Skeletal muscle tissue (tissue), 4 donors: ENCODE data around the gene PCDHA9. TPM values are rescaled to one million over a fixed set of nuclear protein-coding genes. Genes with fewer than 3 reads are reported as not detected.
"Not testable (repeated sequence)": the region's sequence is repeated elsewhere in the genome, so short reads cannot be mapped to it uniquely, and the experiment has no call there.

Experiments
- H3K27ac ChIP-seq: one replicate; pipeline ENCODE4 v1.7.0; 2013; ENCODE audit warnings: mild to moderate bottlenecking, low read depth, low read length, inconsistent platforms
- H3K27me3 ChIP-seq, 3 donors: one replicate each; pipeline ENCODE4 v1.7.0; 2013; ENCODE audit warnings: low read length in 3 of 3; ENCODE audit not compliant: control insufficient read depth in 3 of 3, insufficient read depth in 3 of 3
- H3K36me3 ChIP-seq, 3 donors: one replicate each; pipeline ENCODE4 v1.7.0; 2013; ENCODE audit warnings: low read length in 3 of 3; ENCODE audit not compliant: control insufficient read depth in 3 of 3, insufficient read depth in 3 of 3
- H3K4me1 ChIP-seq, 3 donors: one replicate each; pipeline ENCODE4 v1.7.0; 2013; ENCODE audit warnings: low read length in 3 of 3, mild to moderate bottlenecking in 3 of 3; ENCODE audit not compliant: control insufficient read depth in 3 of 3, insufficient read depth in 3 of 3
- H3K4me3 ChIP-seq, 3 donors: one replicate each; pipeline ENCODE4 v1.7.0; 2013; ENCODE audit warnings: low read length in 3 of 3
- H3K9ac ChIP-seq, 3 donors: one replicate each; pipeline ENCODE4 v1.7.0; 2013; ENCODE audit warnings: low read length in 3 of 3, mild to moderate bottlenecking in 3 of 3, moderate library complexity in 2 of 3, low read depth in 1 of 3
- H3K9me3 ChIP-seq, 3 donors: one replicate each; pipeline ENCODE4 v1.7.0; 2013; ENCODE audit warnings: low read length in 3 of 3; ENCODE audit not compliant: control insufficient read depth in 3 of 3
- total RNA-seq: library from RNA; depleted of rRNA; stranded (reverse); fragments of >200 nt; gene quantifications from one replicate; pipeline ENCODE4 v1.2.3, GENCODE V29; 2014
- donor health status: Osteomylitis.

The PCDHA9 gene
- total RNA-seq, 1 donor from 2014 or later, result 0.52 TPM

- peaks cover 3 to 16% (median 6%) of the 10 kb centered on the region in 3 donors for H3K9me3 ChIP-seq
- no peak overlapping the region for H3K27ac ChIP-seq
- no peak overlapping the region for H3K9ac ChIP-seq
- peaks cover 0 to 4% (median 2%) of the 10 kb centered on the region in 3 donors for H3K27me3 ChIP-seq
- H3K36me3 ChIP-seq, result no peaks in the 10 kb centered on the region
- no peak overlapping the region for H3K4me3 ChIP-seq
- no peaks in the 10 kb centered on the region for H3K4me1 ChIP-seq
Measured at GRCh38 chr5:140835622-140836510, 12.3 kb upstream of the PCDHA9 start.

- Histone ChIP-seq H3K9me3 (peaks cover 2 to 15% (median 3%) of the 10 kb centered on the region in 3 donors), H3K4me1 (no peaks in the 10 kb centered on the region), H3K9ac (no peak within 1 kb of the TSS), H3K4me3 (no peak within 1 kb of the TSS), H3K27ac (no peak within 1 kb of the TSS), H3K36me3 (no peaks in the 10 kb centered on the region), H3K27me3 (peaks cover 0 to 2% (median 0%) of the 10 kb centered on the region in 3 donors)
Measured at GRCh38 chr5:140840978-140841962, 6.9 kb upstream of the PCDHA9 start, which contains the start of gene PCDHA8. TSS of gene PCDHA8 (plus strand) at chr5:140841187. CDS start at chr5:140841322, 135 bp downstream.

- no peak overlapping the region for H3K27ac ChIP-seq
- no peaks in the 10 kb centered on the region for H3K4me1 ChIP-seq
- no peaks in the 10 kb centered on the region for H3K36me3 ChIP-seq
- no peak overlapping the region for H3K4me3 ChIP-seq
- H3K9me3 ChIP-seq, result peaks cover 2 to 13% (median 3%) of the 10 kb centered on the region in 3 donors
- H3K9ac ChIP-seq, result no peak overlapping the region
- H3K27me3 ChIP-seq, result peaks cover 0 to 5% (median 0%) of the 10 kb centered on the region in 3 donors
Measured at GRCh38 chr5:140842798-140843733, 5.1 kb upstream of the PCDHA9 start.

GRCh38 chr5:140849831-140850634, 1.9 kb downstream of the PCDHA9 start:
- not testable (repeated sequence) for H3K27ac ChIP-seq, H3K4me1 ChIP-seq, H3K36me3 ChIP-seq, H3K27me3 ChIP-seq, H3K4me3 ChIP-seq, H3K9ac ChIP-seq
- peaks cover 0 to 15% (median 0%) of the 10 kb centered on the region in 3 donors for H3K9me3 ChIP-seq

GRCh38 chr5:140855772-140856674, 7.8 kb downstream of the PCDHA9 start, which contains the start of gene PCDHA10:
TSS of gene PCDHA10 (plus strand) at chr5:140855897. CDS start at chr5:140856049, 152 bp downstream.
- no peak within 1 kb of the TSS for H3K27ac ChIP-seq
- H3K9me3 ChIP-seq, result peaks cover 2 to 13% (median 3%) of the 10 kb centered on the region in 3 donors
- H3K9ac ChIP-seq, result no peak within 1 kb of the TSS
- H3K36me3 ChIP-seq, result no peaks in the 10 kb centered on the region
- no peaks in the 10 kb centered on the region for H3K27me3 ChIP-seq
- H3K4me3 ChIP-seq, result no peak within 1 kb of the TSS
- no peaks in the 10 kb centered on the region for H3K4me1 ChIP-seq

- H3K9me3 ChIP-seq, result peaks cover 7 to 13% (median 12%) of the 10 kb centered on the region in 3 donors
Measured at GRCh38 chr5:140857177-140857986, 9.2 kb downstream of the PCDHA9 start.

GRCh38 chr5:140857987-140858240, 9.7 kb downstream of the PCDHA9 start:
- Histone ChIP-seq H3K4me1 (no peaks in the 10 kb centered on the region), H3K27ac (no peak overlapping the region), H3K9me3 (peaks cover 7 to 19% (median 12%) of the 10 kb centered on the region in 3 donors), H3K27me3 (peaks cover 0 to under 1% (median 0%) of the 10 kb centered on the region in 3 donors), H3K9ac (no peak overlapping the region), H3K4me3 (no peak overlapping the region), H3K36me3 (no peaks in the 10 kb centered on the region)

More at GRCh38 chr5:140857177-140857986, 9.2 kb downstream of the PCDHA9 start:
- Histone ChIP-seq H3K4me1 (no peaks in the 10 kb centered on the region), H3K27ac (no peak overlapping the region), H3K36me3 (no peaks in the 10 kb centered on the region), H3K27me3 (no peaks in the 10 kb centered on the region), H3K9ac (no peak overlapping the region), H3K4me3 (no peak overlapping the region)
